ENCODE results near the gene SRSF1.
A peak's percentile ranks its signal among the peaks of the same experiment; 100 is the strongest.

SRSF1 gene

DNA sequence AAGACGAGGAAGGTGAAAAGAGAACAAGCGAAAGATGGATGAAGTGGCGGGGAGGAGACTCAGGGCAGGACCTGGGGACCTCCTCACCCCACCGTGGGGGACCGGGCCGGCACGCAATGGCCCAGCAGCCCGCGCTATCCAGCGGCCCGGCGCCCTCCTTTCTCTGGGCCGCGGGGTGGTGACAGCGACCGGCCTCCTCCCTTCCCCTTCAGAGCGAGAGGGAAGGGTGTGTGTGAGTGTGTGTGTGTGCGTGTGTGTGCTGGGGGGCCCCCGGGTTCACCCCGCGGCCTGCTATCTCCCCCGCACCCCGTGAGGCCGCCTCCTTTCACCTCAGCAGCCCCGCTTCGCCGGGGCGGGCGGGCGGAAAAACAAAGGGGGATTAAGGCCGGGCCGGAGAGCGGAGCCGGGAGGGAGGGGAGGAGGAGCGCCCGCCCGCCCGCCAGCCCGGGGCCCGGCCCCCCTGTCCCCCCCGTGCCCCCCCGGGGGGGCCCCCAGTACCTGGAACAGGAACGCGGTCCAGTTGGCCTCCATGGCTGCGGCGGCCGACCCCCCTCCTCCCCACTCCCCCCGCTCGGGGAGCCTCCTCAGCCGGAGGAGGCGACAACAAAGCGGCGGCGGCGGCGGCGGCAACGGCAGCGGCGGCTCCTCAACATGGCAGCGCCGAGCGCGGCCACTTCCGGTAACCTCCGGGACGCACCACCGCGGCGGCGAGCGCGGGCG, 19.3 kb downstream of the SRSF1 start, which contains the start of gene VEZF1:
TSS of gene VEZF1 (minus strand) at position 674 of the 720 bp plus-strand sequence. CDS start at position 531, 143 bp downstream.
- DNase-seq (ENCODE audit: extremely low spot score): peak; percentile 86
- TF ChIP-seq, protein P1, sequence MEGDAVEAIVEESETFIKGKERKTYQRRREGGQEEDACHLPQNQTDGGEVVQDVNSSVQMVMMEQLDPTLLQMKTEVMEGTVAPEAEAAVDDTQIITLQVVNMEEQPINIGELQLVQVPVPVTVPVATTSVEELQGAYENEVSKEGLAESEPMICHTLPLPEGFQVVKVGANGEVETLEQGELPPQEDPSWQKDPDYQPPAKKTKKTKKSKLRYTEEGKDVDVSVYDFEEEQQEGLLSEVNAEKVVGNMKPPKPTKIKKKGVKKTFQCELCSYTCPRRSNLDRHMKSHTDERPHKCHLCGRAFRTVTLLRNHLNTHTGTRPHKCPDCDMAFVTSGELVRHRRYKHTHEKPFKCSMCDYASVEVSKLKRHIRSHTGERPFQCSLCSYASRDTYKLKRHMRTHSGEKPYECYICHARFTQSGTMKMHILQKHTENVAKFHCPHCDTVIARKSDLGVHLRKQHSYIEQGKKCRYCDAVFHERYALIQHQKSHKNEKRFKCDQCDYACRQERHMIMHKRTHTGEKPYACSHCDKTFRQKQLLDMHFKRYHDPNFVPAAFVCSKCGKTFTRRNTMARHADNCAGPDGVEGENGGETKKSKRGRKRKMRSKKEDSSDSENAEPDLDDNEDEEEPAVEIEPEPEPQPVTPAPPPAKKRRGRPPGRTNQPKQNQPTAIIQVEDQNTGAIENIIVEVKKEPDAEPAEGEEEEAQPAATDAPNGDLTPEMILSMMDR (IDR thresholded peaks at IDR 0.05; ENCODE audit: control extremely low read depth, extremely low read depth, low read depth, missing control alignments): no peak
- CTCF ChIA-PET: interaction anchor here (3.4 to 16.6 kb wide), 3 partner anchors 12 to 129 kb away, joined by 17 to 478 read pairs (median 89); partner anchors contain the start of gene MRPS23
- POLR2A ChIA-PET: interaction anchor here (1.0 kb wide), 2 partner anchors 12 to 19 kb away, joined by 4 to 7 read pairs; partner anchors contain the start of gene SRSF1

DNA sequence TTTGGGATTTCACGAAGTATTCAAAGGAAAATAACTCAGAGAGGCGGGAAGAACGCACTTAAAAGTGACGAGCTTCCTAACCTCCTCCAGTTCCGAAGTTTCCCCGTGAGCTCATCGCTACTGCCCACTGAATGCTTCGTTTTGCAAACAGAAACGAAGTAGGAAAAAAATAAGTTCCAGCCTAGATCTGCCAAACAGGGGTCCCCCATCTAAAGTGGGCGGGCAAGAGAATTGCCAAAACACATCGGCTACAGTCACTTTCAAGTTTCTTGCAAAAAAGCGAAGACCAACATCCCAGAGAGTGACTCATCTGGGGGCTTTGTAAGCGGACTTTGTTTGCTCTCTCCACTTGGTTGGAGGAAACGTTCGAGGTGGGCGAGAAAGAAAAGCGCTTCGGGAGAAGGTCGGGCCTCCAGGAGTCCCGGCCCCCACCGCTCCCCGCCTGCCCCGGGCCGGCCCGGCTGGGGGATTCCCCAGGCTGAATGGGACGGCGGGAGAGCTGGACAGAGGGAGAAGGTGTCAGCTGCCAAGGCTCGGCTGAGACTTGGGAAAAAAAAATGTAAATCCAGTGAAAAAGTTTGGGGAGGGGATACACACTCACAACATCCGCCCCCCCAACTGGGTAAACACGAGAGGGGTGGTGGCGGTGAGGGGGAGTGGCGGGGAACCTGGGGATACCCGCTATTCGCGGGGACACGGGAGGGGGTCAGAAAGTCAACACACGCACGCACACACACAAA, 20.0 kb downstream of the SRSF1 start:
- DNase-seq (ENCODE audit: extremely low spot score): no peak
- CTCF ChIA-PET: interaction anchor here (0.9 to 3.4 kb wide), 8 partner anchors 11 to 129 kb away, joined by 3 to 19 read pairs (median 8); no protein-coding TSS in a partner anchor
- TF ChIP-seq, protein P1 (IDR thresholded peaks at IDR 0.05; ENCODE audit: control extremely low read depth, extremely low read depth, low read depth, missing control alignments): no peak
- POLR2A ChIA-PET: interaction anchor here (1.1 kb wide), 1 partner anchor 21 kb away, joined by 3 read pairs; the partner anchor contains the start of gene SRSF1

DNA sequence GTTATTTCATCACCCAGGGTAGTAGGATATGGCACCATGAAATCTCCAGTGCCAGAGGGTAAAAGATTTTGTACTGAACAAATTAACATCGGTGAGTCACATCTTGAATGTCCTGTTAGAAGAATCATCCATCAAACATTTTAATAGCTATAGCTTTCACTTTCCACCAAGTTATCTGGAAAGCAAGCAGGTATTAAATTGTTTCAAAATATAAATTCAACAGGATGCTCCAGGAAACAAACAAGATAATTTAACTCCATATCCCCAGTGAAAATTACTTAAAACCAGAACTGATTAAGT, 21.4 kb downstream of the SRSF1 start:
- TF ChIP-seq, protein P1 (IDR thresholded peaks at IDR 0.05; ENCODE audit: control extremely low read depth, extremely low read depth, low read depth, missing control alignments): no peak
- POLR2A ChIA-PET: no interaction called here
- CTCF ChIA-PET: interaction anchor here (0.7 to 3.4 kb wide), 12 partner anchors 9 to 127 kb away, joined by 3 to 19 read pairs (median 4); no protein-coding TSS in a partner anchor
- DNase-seq (ENCODE audit: extremely low spot score): no peak

DNA sequence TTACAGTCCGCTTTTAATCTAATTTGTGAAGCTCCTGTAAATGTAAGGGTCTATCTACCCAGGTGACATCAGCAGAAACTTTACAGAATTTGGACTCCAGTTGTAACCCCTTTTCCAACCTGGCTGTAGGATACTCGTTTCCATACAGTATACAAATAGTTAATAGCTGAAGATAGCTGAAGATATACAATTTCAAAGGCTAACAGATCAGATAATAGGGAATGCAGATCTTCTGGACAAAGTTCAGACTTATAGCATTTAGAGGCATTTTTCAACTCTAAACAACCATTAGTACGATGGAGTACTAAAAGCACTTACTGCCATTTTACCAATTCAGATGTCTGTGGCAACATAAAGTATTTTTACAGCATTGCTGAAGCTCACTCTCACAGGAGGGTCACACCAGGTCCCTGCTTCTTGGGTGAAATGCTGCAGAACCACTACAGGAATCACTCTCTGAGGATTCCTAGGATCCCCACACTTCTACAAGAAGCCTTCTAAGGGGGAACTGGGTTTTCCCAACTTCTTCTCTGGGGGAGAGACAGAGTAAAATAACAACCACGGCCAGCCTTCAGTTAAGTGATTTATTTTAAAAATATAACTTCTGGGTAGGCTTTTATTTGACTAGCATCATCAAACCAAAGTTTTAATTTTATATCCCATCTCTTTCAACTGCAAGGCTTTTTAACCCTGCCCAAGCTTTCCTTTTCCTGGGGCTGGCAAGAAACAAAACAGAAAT, 21.9 kb downstream of the SRSF1 start:
- ChIA-PET CTCF (interaction anchor here (0.7 to 3.4 kb wide), 11 partner anchors 8 to 131 kb away, joined by 3 to 19 read pairs (median 3); no protein-coding TSS in a partner anchor), POLR2A (no interaction called here)
- DNase-seq (ENCODE audit: extremely low spot score): no peak
- TF ChIP-seq, protein P1 (IDR thresholded peaks at IDR 0.05; ENCODE audit: control extremely low read depth, extremely low read depth, low read depth, missing control alignments): no peak

DNA sequence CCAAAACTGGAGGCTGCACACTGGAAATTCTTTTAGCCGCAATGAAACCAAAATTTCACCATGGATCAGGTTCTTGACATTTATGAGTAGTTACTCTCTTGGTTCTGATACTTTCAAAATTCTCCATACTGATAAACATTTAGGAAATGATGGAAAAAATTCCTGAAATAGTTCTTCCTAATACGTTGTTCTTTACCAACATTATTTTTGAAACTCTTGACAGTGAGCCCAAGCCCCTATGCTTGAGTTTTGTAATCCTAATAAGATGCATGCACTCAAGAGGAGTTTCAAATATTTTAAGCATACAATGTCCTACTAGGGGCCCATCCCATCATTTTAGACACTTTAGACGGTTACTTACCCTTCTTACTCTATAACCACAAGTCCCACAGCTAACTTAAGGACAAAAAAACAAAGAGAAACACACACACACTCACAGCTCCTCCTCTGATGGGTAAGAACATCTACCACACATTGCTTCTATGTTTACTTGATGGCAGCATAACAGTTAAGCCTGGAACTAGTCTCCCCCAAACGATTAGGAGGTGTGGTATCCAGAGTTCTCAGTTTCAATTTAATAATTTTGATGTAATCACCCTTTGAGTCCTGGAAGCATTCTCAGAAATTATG, 22.7 kb downstream of the SRSF1 start:
- POLR2A ChIA-PET: no interaction called here
- no peak for DNase-seq (ENCODE audit: extremely low spot score)
- TF ChIP-seq, protein P1 (IDR thresholded peaks at IDR 0.05; ENCODE audit: control extremely low read depth, extremely low read depth, low read depth, missing control alignments): no peak
- CTCF ChIA-PET: interaction anchor here (0.7 to 4.5 kb wide), 8 partner anchors 8 to 131 kb away, joined by 3 to 24 read pairs (median 8); no protein-coding TSS in a partner anchor

All from GM10248 (cell line).